Calu3 (cell line): ENCODE measurements around the gene CDC14A. TPM values are rescaled to one million over a fixed set of nuclear protein-coding genes. Genes with fewer than 3 reads are reported as not detected.
"Not testable (repeated sequence)": the region's sequence is repeated elsewhere in the genome, so short reads cannot be mapped to it uniquely, and the experiment has no call there.

ENCODE experiments used
- BruUV-seq: library from RNA; stranded (reverse); fragments of 400-500 nt; replicated peaks from 2 replicates; lab custom pipeline; 2021; lab: Mats Ljungman, UMichigan
- CTCF ChIA-PET: fragments of 300-600 bp; sonication (Branson Sonifier 250); formaldehyde crosslinking; loops from one replicate; lab custom pipeline; 2022; ENCODE audit warnings: antibody characterized with exemption; lab: Charles Lee
- DNase-seq: peaks from one replicate; pipeline ENCODE4 v3.0.0; 2022
- H3K27ac Mint-ChIP-seq: one replicate; pipeline ENCODE4 v1.8.0; 2022; ENCODE audit warnings: mixed read lengths; ENCODE audit not compliant: unreplicated experiment
- H3K27me3 Mint-ChIP-seq: one replicate; pipeline ENCODE4 v1.8.0; 2022; ENCODE audit warnings: mixed read lengths; ENCODE audit not compliant: unreplicated experiment
- H3K36me3 Mint-ChIP-seq: one replicate; pipeline ENCODE4 v1.8.0; 2022; ENCODE audit warnings: mild to moderate bottlenecking, moderate library complexity, mixed read lengths; ENCODE audit not compliant: insufficient read depth, unreplicated experiment
- H3K4me1 Mint-ChIP-seq: one replicate; pipeline ENCODE4 v1.8.0; 2022; ENCODE audit warnings: mild to moderate bottlenecking, low read depth, mixed read lengths; ENCODE audit not compliant: unreplicated experiment
- H3K4me3 Mint-ChIP-seq: one replicate; pipeline ENCODE4 v1.8.0; 2022; ENCODE audit warnings: mild to moderate bottlenecking, low read depth, moderate library complexity, mixed read lengths; ENCODE audit not compliant: unreplicated experiment
- H3K9me3 Mint-ChIP-seq: one replicate; pipeline ENCODE4 v1.8.0; 2022; ENCODE audit warnings: low read depth, mixed read lengths; ENCODE audit not compliant: unreplicated experiment
- intact Hi-C: fragments of 100-400 bp; cut with micrococcal nuclease; formaldehyde crosslinking; loops from one replicate; pipeline ENCODE4 v1.10.0; 2022; ENCODE audit not compliant: unreplicated experiment
- total RNA-seq: library from RNA; stranded (reverse); gene quantifications from 2 replicates; pipeline ENCODE4 v1.2.3, GENCODE V29; 2022
- TF ChIP-seq, protein P1 (sequence below): fragments of 200-600 bp; IDR thresholded peaks from one replicate; pipeline ENCODE4 v1.8.0; 2022; ENCODE audit warnings: antibody characterized with exemption; ENCODE audit not compliant: unreplicated experiment

The CDC14A gene
- total RNA-seq, 1 experiment from 2014 or later: 8.5 TPM

DNA sequence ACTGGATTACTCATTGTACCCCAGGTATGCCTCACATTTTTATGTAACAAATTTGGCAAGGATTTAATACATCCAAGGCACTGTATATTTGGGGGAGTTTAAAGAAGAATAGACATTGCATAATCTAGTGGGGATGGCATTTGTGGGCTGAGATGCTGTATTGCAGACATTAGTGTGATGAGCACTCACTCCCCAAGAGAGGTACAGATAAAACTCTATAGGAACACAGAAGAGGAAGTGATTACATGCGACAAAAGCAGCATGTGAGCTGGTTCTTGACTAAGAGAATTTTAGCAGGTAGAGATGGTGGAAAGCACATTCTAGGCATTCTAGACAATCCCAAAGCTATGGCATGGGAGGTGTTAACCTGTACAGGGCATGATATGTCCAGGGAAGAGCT, 24.2 kb upstream of the CDC14A start:
- TF ChIP-seq, protein P1, sequence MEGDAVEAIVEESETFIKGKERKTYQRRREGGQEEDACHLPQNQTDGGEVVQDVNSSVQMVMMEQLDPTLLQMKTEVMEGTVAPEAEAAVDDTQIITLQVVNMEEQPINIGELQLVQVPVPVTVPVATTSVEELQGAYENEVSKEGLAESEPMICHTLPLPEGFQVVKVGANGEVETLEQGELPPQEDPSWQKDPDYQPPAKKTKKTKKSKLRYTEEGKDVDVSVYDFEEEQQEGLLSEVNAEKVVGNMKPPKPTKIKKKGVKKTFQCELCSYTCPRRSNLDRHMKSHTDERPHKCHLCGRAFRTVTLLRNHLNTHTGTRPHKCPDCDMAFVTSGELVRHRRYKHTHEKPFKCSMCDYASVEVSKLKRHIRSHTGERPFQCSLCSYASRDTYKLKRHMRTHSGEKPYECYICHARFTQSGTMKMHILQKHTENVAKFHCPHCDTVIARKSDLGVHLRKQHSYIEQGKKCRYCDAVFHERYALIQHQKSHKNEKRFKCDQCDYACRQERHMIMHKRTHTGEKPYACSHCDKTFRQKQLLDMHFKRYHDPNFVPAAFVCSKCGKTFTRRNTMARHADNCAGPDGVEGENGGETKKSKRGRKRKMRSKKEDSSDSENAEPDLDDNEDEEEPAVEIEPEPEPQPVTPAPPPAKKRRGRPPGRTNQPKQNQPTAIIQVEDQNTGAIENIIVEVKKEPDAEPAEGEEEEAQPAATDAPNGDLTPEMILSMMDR: no peak
- H3K9me3 Mint-ChIP-seq: no peaks in the 10 kb centered on the region
- H3K4me3 Mint-ChIP-seq: no peak overlapping the region
- H3K27ac Mint-ChIP-seq: no peak overlapping the region
- peaks cover 7% of the 10 kb centered on the region for H3K4me1 Mint-ChIP-seq
- DNase-seq: no peak
- no TSS peak for BruUV-seq
- intact Hi-C loops: no loop called here
- CTCF ChIA-PET: no interaction called here
- H3K36me3 Mint-ChIP-seq: peaks cover under 1% of the 10 kb centered on the region
- no peaks in the 10 kb centered on the region for H3K27me3 Mint-ChIP-seq

DNA sequence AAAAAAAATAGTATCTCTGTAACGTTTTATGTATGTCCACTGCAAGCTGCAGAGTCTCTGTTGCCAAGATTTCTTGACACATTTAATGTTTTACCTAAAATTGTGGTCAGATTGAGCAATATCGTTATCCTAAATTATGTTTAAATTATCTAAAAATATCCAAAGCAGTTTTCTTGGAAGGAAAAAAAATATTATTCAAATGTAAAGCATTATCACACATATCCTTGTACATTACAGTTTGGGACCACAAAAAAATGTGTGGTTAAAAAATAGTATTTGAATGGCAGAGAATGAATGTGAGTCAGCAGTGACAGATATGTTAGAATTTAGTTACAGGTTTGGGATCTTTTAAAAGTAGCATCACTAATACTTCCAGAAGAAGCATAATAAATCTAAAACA, 21.2 kb upstream of the CDC14A start:
- CTCF ChIA-PET, intact Hi-C loops, H3K27ac Mint-ChIP-seq, H3K4me1 Mint-ChIP-seq, H3K27me3 Mint-ChIP-seq, H3K36me3 Mint-ChIP-seq, DNase-seq, H3K9me3 Mint-ChIP-seq, H3K4me3 Mint-ChIP-seq, BruUV-seq: not testable (repeated sequence)

DNA sequence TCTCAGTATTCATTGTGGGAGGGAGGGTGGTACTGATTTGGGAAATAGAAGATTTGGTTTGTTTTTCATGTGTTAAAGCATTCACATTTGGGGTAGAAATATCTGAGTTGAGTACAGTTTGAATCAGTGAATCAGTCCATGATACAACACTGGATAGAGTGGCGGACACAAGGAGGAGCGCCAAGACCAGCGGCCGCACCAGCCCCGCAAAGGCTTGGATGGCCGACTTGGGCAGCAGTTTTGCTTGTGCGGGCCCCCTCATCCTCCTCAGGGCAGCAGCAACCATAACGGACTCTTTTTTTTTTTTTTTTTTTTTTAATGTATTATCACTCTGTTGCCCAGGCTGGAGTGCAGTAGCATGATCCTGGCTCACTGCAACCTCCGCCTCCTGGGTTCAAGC, 20.0 kb upstream of the CDC14A start:
- DNase-seq: no peak
- TF ChIP-seq, protein P1: no peak
- Mint-ChIP-seq H3K27me3 (no peaks in the 10 kb centered on the region), H3K9me3 (peaks cover 3% of the 10 kb centered on the region), H3K4me3 (no peak overlapping the region), H3K36me3 (no peaks in the 10 kb centered on the region), H3K4me1 (no peaks in the 10 kb centered on the region), H3K27ac (no peak overlapping the region)
- intact Hi-C loops: no loop called here
- CTCF ChIA-PET: no interaction called here
- BruUV-seq: no TSS peak

DNA sequence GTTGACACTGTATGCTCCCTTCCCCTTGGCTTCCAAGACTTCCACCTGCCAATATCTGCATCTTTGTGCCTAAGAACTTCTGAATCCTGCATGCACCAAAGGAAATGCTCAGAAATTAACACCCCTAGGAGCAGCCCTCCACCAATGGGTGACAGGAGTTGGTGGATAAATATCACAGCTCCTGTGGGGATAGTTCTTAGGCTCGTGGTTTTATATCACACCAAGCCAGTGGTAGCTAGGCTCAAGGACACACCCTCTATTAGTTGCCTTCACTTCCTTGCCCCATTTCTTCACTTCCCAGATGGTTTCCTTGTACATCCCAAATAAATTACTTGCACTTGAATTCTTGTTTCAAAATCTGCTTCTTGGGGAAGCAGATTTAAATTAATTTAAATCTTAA, 16.9 kb upstream of the CDC14A start:
- BruUV-seq: no TSS peak
- no peaks in the 10 kb centered on the region for H3K27me3 Mint-ChIP-seq
- no peak overlapping the region for H3K4me3 Mint-ChIP-seq
- peaks cover 3% of the 10 kb centered on the region for H3K9me3 Mint-ChIP-seq
- H3K4me1 Mint-ChIP-seq: no peaks in the 10 kb centered on the region
- CTCF ChIA-PET: no interaction called here
- H3K36me3 Mint-ChIP-seq: no peaks in the 10 kb centered on the region
- DNase-seq: no peak
- intact Hi-C loops: no loop called here
- TF ChIP-seq, protein P1: no peak
- H3K27ac Mint-ChIP-seq: no peak overlapping the region

DNA sequence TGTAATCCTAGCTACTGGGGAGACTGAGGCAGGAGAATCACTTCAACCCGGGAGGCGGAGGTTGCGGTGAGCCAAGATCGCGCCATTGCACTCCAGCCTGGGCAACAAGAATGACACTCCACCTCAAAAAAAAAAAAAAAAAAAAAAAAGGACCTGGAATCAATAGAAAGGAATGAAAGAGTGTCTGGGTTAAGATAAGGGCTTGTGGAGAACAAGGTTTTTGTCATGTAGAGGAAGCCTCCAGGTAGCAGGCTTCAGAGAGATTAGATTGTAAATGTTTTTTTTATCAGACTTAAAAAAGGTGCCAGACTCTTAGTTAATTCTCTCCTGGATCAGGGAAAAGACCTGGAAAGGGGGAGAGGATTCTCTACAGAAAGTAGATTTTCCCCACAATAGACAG, 14.4 kb upstream of the CDC14A start:
- H3K9me3 Mint-ChIP-seq, intact Hi-C loops, BruUV-seq, H3K36me3 Mint-ChIP-seq, CTCF ChIA-PET, H3K4me1 Mint-ChIP-seq, H3K4me3 Mint-ChIP-seq, H3K27ac Mint-ChIP-seq, H3K27me3 Mint-ChIP-seq, DNase-seq: not testable (repeated sequence)

DNA sequence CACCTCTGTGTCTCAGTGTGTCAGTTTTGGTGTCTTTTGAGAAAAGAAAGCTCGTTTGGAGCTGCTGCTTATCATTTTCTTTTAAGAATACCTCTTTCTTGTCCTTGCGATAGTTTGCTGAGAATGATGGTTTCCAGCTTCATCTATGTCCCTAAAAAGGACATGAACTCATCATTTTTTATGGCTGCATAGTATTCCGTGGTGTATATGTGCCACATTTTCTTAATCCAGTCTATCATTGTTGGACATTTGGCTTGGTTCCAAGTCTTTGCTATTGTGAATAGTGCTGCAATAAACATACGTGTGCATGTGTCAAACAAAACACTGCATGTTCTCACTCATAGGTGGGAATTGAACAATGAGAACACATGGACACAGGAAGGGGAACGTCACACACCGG, 12.6 kb upstream of the CDC14A start:
- not testable (repeated sequence) for BruUV-seq, H3K4me1 Mint-ChIP-seq

More for the DNA sequence above, 12.6 kb upstream of the CDC14A start:
- H3K27me3 Mint-ChIP-seq, H3K36me3 Mint-ChIP-seq, DNase-seq, H3K27ac Mint-ChIP-seq, H3K9me3 Mint-ChIP-seq, CTCF ChIA-PET, intact Hi-C loops, H3K4me3 Mint-ChIP-seq: not testable (repeated sequence)
